GM19372 (cell line): ENCODE data around the gene HDHD5.

Experiments used
- ATAC-seq: cut with Tn5 transposase; IDR thresholded peaks from one replicate; pipeline ENCODE4 v1.9.1; 2021; ENCODE audit warnings: mild to moderate bottlenecking, low read depth, moderate library complexity; ENCODE audit not compliant: unreplicated experiment

The HDHD5 gene

GRCh38 chr22:17158568-17159503 lies at the start of gene HDHD5:
HDHD5 (minus strand) TSS chr22:17159277; CDS start chr22:17159251, 26 bp downstream.
- ATAC-seq, result peak; percentile 72

- ATAC-seq, result no peak
Measured at GRCh38 chr22:17205432-17205831, 46.4 kb upstream of the HDHD5 start.

DNA sequence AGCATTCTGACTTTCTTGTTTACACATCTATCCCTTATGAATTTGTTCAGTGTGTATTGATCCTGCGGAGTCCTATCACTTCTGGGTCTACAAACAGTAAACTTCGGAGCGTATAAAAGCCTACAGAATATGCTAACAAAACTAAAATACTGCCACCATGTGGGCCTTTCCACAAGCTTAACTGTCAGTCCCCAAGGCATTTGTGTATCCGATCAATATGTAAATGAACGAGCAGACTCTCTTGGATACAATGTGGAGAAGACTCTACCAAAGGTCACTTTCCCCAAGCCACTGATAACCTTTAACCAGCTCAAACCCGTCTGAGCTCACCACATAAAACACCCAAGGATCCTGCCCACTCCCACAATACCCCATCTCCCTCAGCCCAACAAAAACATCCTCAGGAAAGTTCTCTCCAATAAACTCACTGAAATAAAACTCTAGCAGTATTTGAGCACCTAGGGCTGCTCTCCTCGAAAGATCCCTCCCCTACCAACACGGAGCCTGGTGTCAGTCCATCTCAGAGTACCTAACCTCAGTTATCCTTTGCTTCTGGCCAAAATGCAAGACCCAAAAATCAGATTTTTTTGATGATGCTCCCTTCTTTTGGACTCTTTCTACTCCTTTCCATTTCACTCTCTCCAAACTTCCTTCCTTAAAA lies 42.3 kb upstream of the HDHD5 start:
- no peak for ATAC-seq

DNA sequence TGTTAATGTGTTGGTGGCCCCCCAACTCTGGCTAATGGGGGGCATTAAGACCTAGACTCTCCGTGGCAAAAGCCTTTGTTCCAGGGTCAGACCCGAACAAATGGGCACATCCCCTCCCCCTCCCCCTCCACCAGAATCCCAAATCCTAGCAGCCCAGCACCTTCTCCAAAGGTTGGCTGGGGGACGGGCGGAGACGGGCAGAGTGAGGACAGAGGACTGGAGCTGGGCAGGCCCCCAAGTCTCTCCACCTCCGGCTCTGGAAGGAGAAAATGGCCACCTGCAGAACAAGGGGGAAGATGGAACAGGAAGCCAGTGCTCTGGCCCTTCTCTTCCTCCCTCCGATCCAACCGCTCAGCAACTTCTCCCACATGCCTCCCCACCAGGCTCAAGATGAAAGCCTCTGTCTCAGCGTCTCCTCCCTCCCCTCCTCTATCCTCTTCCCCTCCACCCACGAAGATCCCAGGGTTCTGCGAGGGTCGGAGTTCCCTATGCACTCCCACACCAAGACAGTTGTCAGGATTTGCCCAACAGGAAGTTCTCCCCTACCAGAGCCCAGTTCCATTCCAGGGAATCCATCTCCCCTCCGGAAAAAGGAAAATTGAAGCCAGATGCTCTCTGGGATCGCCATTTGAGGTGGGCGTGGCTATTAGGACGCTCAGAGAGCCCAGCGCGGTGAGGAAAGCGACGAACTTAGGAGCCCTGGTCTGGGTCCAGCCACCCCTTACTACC lies 40.1 kb upstream of the HDHD5 start:
- no peak for ATAC-seq

- ATAC-seq, result no peak
Measured at GRCh38 chr22:17198170-17199002, 39.3 kb upstream of the HDHD5 start.

- ATAC-seq, result no peak
Measured at GRCh38 chr22:17194213-17194612, 35.1 kb upstream of the HDHD5 start.

- ATAC-seq, result no peak
Measured at GRCh38 chr22:17192186-17192585, 33.1 kb upstream of the HDHD5 start.

GRCh38 chr22:17191163-17191784 lies 32.2 kb upstream of the HDHD5 start:
- ATAC-seq, result no peak

- no peak for ATAC-seq
Measured at GRCh38 chr22:17190702-17191101, 31.6 kb upstream of the HDHD5 start.

DNA sequence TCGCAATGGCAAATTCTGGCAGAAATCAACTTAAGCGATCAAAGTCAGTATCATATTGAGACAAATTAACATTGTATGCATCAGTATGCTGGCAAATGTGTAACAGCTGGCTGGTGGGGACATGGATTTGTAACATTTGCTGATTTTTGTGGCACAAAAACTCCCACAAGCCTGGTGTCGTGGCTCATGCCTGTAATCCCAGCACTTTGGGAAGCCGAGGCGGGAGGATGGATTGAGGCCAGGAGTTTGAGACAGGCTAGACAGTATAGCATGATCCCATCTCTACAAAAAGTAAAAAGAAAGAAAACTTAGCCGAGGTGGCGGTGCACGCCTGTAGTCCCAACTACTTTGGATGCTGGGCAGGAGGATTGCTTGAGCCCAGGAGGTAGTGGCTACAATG lies 17.6 kb upstream of the HDHD5 start:
- ATAC-seq, result no peak

- ATAC-seq, result no peak
Measured at GRCh38 chr22:17172029-17172833, 13.2 kb upstream of the HDHD5 start.

GRCh38 chr22:17171153-17172028 lies 12.3 kb upstream of the HDHD5 start:
- peak; percentile 91 for ATAC-seq

- no peak for ATAC-seq
Measured at GRCh38 chr22:17167486-17167885, 8.4 kb upstream of the HDHD5 start.

DNA sequence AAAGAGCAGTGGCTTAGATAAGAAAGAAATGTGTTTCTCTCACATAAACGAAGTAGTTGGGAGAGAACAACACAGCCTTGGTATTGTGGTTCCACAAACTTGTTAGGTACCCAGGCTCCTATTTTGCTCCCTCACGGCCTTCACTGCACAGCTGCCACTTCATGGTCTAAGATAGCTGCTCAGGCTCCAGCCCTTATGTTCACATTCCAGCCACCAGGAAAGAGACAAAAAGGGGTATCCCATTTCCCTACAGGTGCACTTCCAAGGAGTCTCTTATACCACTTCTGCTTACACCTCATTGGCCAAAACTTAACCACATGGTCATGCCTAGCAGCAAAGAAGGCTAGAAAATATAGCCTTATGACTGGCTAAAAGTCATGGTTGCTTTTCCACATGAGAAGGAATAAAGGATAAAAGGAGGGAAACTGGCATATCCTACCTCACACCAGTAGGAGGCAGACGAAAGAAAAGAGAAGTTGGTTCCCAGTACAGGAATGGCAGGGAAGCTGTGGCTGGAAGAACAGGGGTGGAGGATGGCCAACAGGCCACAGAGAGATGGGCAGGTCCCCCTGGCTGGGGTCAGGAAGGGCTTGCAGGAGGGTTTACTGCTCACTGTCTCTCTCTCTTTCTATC lies 5.4 kb upstream of the HDHD5 start:
- ATAC-seq, result no peak

DNA sequence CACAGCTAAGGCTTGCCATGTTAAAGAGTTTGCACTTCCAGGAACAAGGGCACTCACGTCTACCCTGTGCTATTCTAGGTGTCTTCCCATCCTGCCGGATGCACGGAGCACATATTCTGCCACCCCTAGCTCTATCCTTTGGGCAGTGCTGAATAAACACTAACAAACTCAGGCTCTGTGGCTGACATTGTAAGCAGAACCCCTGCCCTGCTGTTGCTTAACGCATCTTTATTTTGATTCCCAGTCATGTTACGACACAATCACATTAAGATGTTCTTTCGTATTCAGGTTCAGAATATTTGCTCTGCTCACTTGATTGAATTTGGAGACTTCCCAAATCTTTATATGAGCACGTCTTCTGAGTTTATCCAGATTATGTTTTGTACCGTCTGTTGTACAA lies 3.7 kb upstream of the HDHD5 start:
- no peak for ATAC-seq

DNA sequence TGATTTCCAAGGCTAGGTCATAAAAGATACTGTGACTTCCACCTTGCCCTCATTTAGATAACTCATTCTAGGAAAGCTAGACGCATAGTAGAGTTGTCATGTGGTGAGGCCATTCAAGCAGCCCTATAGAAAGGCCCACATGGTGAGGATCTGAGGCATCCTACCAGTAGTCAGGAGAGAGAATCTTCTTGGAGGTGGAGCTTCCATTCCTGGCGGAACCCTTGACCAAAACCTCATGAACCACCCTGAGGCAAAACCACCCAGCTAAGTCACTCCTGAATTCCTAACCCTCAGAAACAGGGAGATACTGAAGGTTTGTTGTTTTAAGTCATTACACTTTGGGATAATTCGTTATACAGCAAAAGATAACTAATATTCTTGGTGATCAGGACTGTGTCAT lies 2.9 kb upstream of the HDHD5 start:
- ATAC-seq, result no peak

DNA sequence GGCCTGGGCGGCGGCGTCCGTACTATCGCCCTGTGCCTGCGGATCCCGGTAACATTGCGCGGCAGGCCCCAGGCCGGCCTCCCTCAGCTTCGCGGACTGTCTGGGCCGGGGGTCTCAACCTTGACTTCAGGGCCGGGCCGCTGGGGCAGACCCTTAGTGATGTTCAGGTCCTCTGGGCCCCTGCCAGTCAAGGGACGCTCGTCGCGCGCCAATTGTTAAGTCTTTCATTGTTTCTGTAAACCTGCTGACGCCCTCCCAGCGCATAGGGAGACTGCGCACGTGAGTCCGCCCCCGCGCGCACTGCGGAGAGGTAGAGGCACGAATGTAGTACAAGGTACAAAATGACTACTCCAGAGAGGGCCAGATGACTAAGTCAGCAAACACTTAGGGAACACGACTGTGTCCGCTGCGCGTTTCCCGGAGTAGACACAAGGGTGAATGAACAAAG lies 451 bp upstream of the HDHD5 start:
- peak; percentile 13 for ATAC-seq

DNA sequence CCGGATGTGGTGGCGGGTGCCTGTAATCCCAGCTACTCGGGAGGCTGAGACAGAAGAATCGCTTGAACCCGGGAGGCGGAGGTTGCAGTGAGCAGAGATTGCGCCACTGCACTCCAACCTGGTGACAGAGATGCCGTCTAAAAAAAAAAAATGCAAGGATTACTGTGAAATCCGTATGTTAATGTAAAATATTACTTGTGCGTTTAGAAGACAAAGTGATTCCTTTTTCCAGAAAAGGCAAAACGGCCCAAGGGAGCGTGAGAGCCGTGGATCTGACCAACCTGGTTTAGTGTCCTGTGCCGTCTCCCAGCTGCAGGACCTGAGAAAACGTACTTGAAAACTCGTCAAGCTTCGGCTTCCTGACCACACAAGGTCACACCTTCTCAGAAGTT lies 905 bp downstream of the HDHD5 start:
- no peak for ATAC-seq
